Right ventricle myocardium inferior (tissue), 1 donor: ENCODE data around the gene MRGPRD. TPM values are rescaled to one million over a fixed set of nuclear protein-coding genes. Genes with fewer than 3 reads are reported as not detected.

ENCODE experiments used
- ATAC-seq: fragments of 200-7000 bp; cut with Tn5 transposase; one replicate; pipeline ENCODE4 v1.9.1; 2020; ENCODE audit warnings: mild to moderate bottlenecking, moderate library complexity
- DNase-seq: peaks from one replicate; pipeline ENCODE4 v3.0.0; 2021; ENCODE audit errors: missing footprints
- intact Hi-C: fragments of 100-400 bp; cut with DNase I; formaldehyde crosslinking; loops from one replicate; pipeline ENCODE4 v1.11.0; 2022
- total RNA-seq: library from RNA; stranded (reverse); fragmentation: NEBNext Ultra II Directional; extraction: Animal tissue kit (Norgen Biotek cat#: 25700); gene quantifications from one replicate; pipeline ENCODE4 v1.2.1, GENCODE V29; 2021
- donor health status: DM: no; HTN: yes; CAD: no; lungs with severe emphysema.

MRGPRD gene
- total RNA-seq, 1 donor from 2014 or later, result not detected

GRCh38 chr11:68938816-68939582, 41.8 kb downstream of the MRGPRD start:
- DNase-seq, result peak; percentile 68
- intact Hi-C loops, result no loop called here

GRCh38 chr11:68938088-68938487, 42.7 kb downstream of the MRGPRD start:
- intact Hi-C loops, result no loop called here
- no peak for ATAC-seq
- peak; percentile 32 for DNase-seq

More at GRCh38 chr11:68938816-68939582, 41.8 kb downstream of the MRGPRD start:
- no peak for ATAC-seq

GRCh38 chr11:68936676-68937620, 43.8 kb downstream of the MRGPRD start:
- intact Hi-C loops, result no loop called here
- ATAC-seq (no peak), DNase-seq (peak; percentile 34)

GRCh38 chr11:68936358-68936636, 44.5 kb downstream of the MRGPRD start:
- intact Hi-C loops, result no loop called here
- DNase-seq (no peak), ATAC-seq (no peak)

- DNase-seq (peak; percentile 60), ATAC-seq (no peak)
- intact Hi-C loops, result no loop called here
Observed at GRCh38 chr11:68935516-68936357, 45.0 kb downstream of the MRGPRD start.

GRCh38 chr11:68935066-68935465, 45.7 kb downstream of the MRGPRD start:
- ATAC-seq (no peak), DNase-seq (no peak)
- intact Hi-C loops, result no loop called here

- peak; percentile 35 for ATAC-seq
- intact Hi-C loops, result no loop called here
- DNase-seq, result peak; percentile 53
Observed at GRCh38 chr11:68934666-68935065, 46.1 kb downstream of the MRGPRD start.

GRCh38 chr11:68934321-68934645, 46.5 kb downstream of the MRGPRD start:
- DNase-seq (no peak), ATAC-seq (no peak)
- intact Hi-C loops, result no loop called here

- ATAC-seq, result no peak
- intact Hi-C loops, result no loop called here
- peak; percentile 27 for DNase-seq
Observed at GRCh38 chr11:68933605-68934320, 47.0 kb downstream of the MRGPRD start.

- DNase-seq (peak; percentile 37), ATAC-seq (no peak)
- intact Hi-C loops, result no loop called here
Observed at GRCh38 chr11:68932933-68933577, 47.7 kb downstream of the MRGPRD start.

GRCh38 chr11:68932358-68932757, 48.4 kb downstream of the MRGPRD start:
- intact Hi-C loops, result no loop called here
- ATAC-seq (no peak), DNase-seq (no peak)

GRCh38 chr11:68931911-68932310, 48.9 kb downstream of the MRGPRD start:
- intact Hi-C loops, result no loop called here
- ATAC-seq, result no peak
- DNase-seq, result no peak

GRCh38 chr11:68930991-68931855, 49.6 kb downstream of the MRGPRD start:
- no peak for ATAC-seq
- DNase-seq, result peak; percentile 57
- intact Hi-C loops, result no loop called here

Other genes with a start within 250 kb of the MRGPRD start
- 0.27 TPM for gene TESMIN, start 229.5 kb downstream of the MRGPRD start, total RNA-seq
- 83.3 TPM for gene CPT1A, start 139.1 kb downstream of the MRGPRD start, total RNA-seq
- 120 TPM for gene MRPL21, start 77.2 kb downstream of the MRGPRD start, total RNA-seq
- gene IGHMBP2, start 77.1 kb downstream of the MRGPRD start, total RNA-seq, result 13.8 TPM
- gene MRGPRF, start 32.3 kb upstream of the MRGPRD start, total RNA-seq, result 7.6 TPM
- gene TPCN2, start 67.9 kb upstream of the MRGPRD start, total RNA-seq, result 9.1 TPM
- gene SMIM38, start 174.9 kb upstream of the MRGPRD start, total RNA-seq, result 0.11 TPM